H1 (cell line): ENCODE data around the gene RNASEH2A. TPM values are rescaled to one million over a fixed set of nuclear protein-coding genes. Genes with fewer than 3 reads are reported as not detected.
A peak's percentile ranks its signal among the peaks of the same experiment; 100 is the strongest.

Experiments used
- ATF2 ChIP-seq: IDR thresholded peaks from 2 replicates; pipeline ENCODE4 v1.6.1; 2012; ENCODE audit warnings: low read length, inconsistent platforms
- BACH1 ChIP-seq: IDR thresholded peaks from 2 replicates; pipeline ENCODE4 v1.6.1; 2012; ENCODE audit warnings: low read length, improper control_type of control experiment
- CEBPB ChIP-seq: IDR thresholded peaks from 2 replicates; pipeline ENCODE4 v1.6.1; 2012; ENCODE audit warnings: low read depth, low read length
- GABPA ChIP-seq: IDR thresholded peaks from 2 replicates; pipeline ENCODE4 v1.6.1; 2011; ENCODE audit warnings: mild to moderate bottlenecking, low read length, moderate library complexity, borderline replicate concordance; ENCODE audit not compliant: insufficient read depth
- GTF2F1 ChIP-seq: IDR thresholded peaks from 2 replicates; pipeline ENCODE4 v1.6.1; 2012; ENCODE audit warnings: low read depth, low read length, improper control_type of control experiment, borderline replicate concordance
- JUN ChIP-seq: IDR thresholded peaks from 2 replicates; pipeline ENCODE4 v1.6.1; 2011; ENCODE audit warnings: low read depth, mild to moderate bottlenecking, improper control_type of control experiment, low read length
- KDM4A ChIP-seq: IDR thresholded peaks from one replicate; pipeline ENCODE4 v1.7.1; 2012; ENCODE audit warnings: low read depth, mild to moderate bottlenecking, moderate library complexity, low read length, inconsistent platforms; ENCODE audit not compliant: severe bottlenecking
- PHF8 ChIP-seq: fragments of 200-600 bp; sonication (generic); conservative IDR thresholded peaks from 2 replicates; pipeline ENCODE4 v1.7.1; 2012; ENCODE audit warnings: low read depth, mild to moderate bottlenecking, inconsistent platforms, low read length, moderate library complexity
- RAD21 ChIP-seq, 2 experiments: IDR thresholded peaks in 1 of 2; conservative IDR thresholded peaks in 1 of 2; 2 replicates each; pipeline ENCODE4 v1.6.1; 2011; ENCODE audit warnings: low read depth in 2 of 2, low read length in 2 of 2, improper control_type of control experiment in 1 of 2, inconsistent platforms in 1 of 2, mild to moderate bottlenecking in 1 of 2, moderate library complexity in 1 of 2
- RBBP5 ChIP-seq: IDR thresholded peaks from 2 replicates; pipeline ENCODE4 v1.7.1; 2012; ENCODE audit warnings: low read depth, mild to moderate bottlenecking, inconsistent platforms, low read length, moderate library complexity, borderline replicate concordance
- RNF2 ChIP-seq: fragments of 200-900, 300-1000 bp; sonication (generic); IDR thresholded peaks from 2 replicates; pipeline ENCODE4 v1.7.1; 2016; ENCODE audit warnings: borderline replicate concordance, low read depth, mild to moderate bottlenecking, antibody characterized with exemption, low read length; ENCODE audit not compliant: poor library complexity, severe bottlenecking; ENCODE audit errors: missing control alignments
- RXRA ChIP-seq: IDR thresholded peaks from 2 replicates; pipeline ENCODE4 v1.6.1; 2011; ENCODE audit warnings: low read depth, mild to moderate bottlenecking, low read length, moderate library complexity; ENCODE audit not compliant: insufficient read depth
- SP4 ChIP-seq: IDR thresholded peaks from 2 replicates; pipeline ENCODE4 v1.6.1; 2012; ENCODE audit warnings: low read length, inconsistent platforms
- SUZ12 ChIP-seq: fragments of 200-600 bp; sonication (generic); IDR thresholded peaks from 2 replicates; pipeline ENCODE4 v1.6.1; 2012; ENCODE audit warnings: mild to moderate bottlenecking, inconsistent platforms, low read length, moderate library complexity, mixed read lengths
- TBP ChIP-seq: IDR thresholded peaks from 2 replicates; pipeline ENCODE4 v1.6.1; 2011; ENCODE audit warnings: low read depth, low read length, improper control_type of control experiment
- polyA plus RNA-seq, 7 experiments: library from polyadenylated mRNA; depleted of rRNA in 3 of 7; stranded (reverse) in 5 of 7; unstranded in 2 of 7; fragments of >200 nt in 5 of 7; fragments of 200-250 nt in 2 of 7; gene quantifications; 1 replicate in 5 of 7; 2 replicates in 1 of 7; 4 replicates in 1 of 7; pipeline versions ENCODE4 v1.2.1 to v1.2.3, GENCODE V29; 2011 to 2013; ENCODE audit warnings: missing spikeins in 2 of 7, mixed read lengths in 2 of 7
- total RNA-seq: library from RNA; stranded (reverse); fragmentation: NEBNext Ultra II Directional; extraction: Animal tissue kit (Norgen Biotek cat#: 25700); gene quantifications from 2 replicates; pipeline ENCODE4 v1.2.1, GENCODE V29; 2021
- TF ChIP-seq, protein P1 (sequence below): IDR thresholded peaks from 2 replicates; pipeline ENCODE4 v1.6.1; 2011; ENCODE audit warnings: low read depth, mild to moderate bottlenecking, low read length; ENCODE audit not compliant: insufficient read depth
- TF ChIP-seq, protein P2 (sequence below), 3 experiments: IDR thresholded peaks; 1 replicate in 2 of 3; 2 replicates in 1 of 3; pipeline versions ENCODE4 v1.5.1 to v1.6.1; 2011; ENCODE audit warnings: low read length in 3 of 3, mild to moderate bottlenecking in 3 of 3, inconsistent platforms in 2 of 3, low read depth in 1 of 3, moderate library complexity in 1 of 3; ENCODE audit not compliant: insufficient read depth in 1 of 3; ENCODE audit errors: control extremely low read depth in 1 of 3

The RNASEH2A gene
- total and polyA plus RNA-seq, 2 of the 8 experiments (the other 6 are each of a cell fraction or from before 2014, with no cell fraction given): 67.5 to 120 TPM

DNA sequence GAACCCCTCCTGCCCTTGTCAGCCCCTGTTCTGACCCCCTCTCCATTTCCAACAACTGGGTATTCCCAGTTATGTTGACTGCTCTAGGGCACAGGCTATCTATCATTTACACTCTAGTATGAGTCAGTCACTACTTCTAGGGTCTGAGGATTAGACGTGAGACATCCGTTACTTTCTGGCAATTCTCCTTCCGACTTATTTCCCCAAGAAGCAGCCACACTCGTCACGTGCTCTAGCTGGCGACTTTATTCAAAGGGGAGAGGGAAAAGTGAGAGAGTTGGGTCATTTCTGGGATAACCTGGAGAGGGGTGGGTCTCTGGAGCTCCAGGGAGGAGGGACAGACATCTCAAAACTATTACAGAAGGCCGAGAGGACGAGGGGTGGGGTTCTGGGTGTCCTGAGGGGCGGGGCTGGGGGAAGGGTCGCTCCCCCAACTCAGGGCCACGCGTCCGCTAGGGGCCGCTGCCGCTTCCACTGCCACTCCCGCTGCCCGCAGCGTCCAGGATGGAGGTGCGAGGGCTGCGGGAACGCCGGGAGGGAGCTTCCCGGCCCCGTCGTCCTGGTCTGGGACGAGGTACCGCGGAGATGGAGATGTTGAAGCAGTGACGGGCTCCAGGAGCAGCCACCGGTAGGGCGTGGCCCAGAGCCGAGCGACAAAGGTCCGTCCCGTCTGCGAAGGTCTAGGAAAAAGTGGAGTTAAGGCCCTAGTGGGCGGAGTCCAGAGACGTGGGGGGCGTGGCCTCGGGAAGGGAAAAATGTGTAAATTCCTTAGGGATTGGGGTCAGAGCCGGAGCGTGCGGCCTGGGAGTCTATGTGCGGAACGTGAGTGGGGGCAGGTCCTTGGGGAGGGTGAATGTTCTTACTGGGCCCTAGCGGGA is 19.1 kb downstream of the RNASEH2A start (continued):
- TF ChIP-seq, protein P1, sequence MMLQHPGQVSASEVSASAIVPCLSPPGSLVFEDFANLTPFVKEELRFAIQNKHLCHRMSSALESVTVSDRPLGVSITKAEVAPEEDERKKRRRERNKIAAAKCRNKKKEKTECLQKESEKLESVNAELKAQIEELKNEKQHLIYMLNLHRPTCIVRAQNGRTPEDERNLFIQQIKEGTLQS: no peak
- TF ChIP-seq SP4 (peak; percentile 54; the same call in 1 of the 2 replicates), JUN (no peak), GTF2F1 (no peak), RAD21 (IDR thresholded peaks at IDR 0.05 in 1 of 2, conservative IDR thresholded peaks at IDR 0.05 in 1 of 2; ENCODE audit: low read depth in 2 of 2, low read length in 2 of 2) (peak; percentile 25 to 46; a peak in 2 of 4 replicates), TBP (peak; percentile 6; the same call in 1 of the 2 replicates), RNF2 (no peak), RBBP5 (no peak), GABPA (no peak), BACH1 (0 out of 2 replicates have a peak, but pooled peaks have one; percentile 42), PHF8 (peak; percentile 71), CEBPB (no peak), KDM4A (peak; percentile 73), SUZ12 (no peak), ATF2 (no peak; the same call in 1 of the 2 replicates), RXRA (no peak)
- TF ChIP-seq, protein P2, sequence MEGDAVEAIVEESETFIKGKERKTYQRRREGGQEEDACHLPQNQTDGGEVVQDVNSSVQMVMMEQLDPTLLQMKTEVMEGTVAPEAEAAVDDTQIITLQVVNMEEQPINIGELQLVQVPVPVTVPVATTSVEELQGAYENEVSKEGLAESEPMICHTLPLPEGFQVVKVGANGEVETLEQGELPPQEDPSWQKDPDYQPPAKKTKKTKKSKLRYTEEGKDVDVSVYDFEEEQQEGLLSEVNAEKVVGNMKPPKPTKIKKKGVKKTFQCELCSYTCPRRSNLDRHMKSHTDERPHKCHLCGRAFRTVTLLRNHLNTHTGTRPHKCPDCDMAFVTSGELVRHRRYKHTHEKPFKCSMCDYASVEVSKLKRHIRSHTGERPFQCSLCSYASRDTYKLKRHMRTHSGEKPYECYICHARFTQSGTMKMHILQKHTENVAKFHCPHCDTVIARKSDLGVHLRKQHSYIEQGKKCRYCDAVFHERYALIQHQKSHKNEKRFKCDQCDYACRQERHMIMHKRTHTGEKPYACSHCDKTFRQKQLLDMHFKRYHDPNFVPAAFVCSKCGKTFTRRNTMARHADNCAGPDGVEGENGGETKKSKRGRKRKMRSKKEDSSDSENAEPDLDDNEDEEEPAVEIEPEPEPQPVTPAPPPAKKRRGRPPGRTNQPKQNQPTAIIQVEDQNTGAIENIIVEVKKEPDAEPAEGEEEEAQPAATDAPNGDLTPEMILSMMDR (IDR thresholded peaks at IDR 0.05; ENCODE audit: control extremely low read depth in 1 of 3, insufficient read depth in 1 of 3, low read depth in 1 of 3, low read length in 3 of 3): peak; percentile 76 to 81 (median 77)
